ENCODE measurements around the gene CLDN19. TPM values are rescaled to one million over a fixed set of nuclear protein-coding genes. Genes with fewer than 3 reads are reported as not detected.

The CLDN19 gene
- 0.34 TPM for polyA plus RNA-seq (ENCODE audit: insufficient read length)

GRCh38 chr1:42739753-42740700 is at the start of gene CLDN19:
Gene CLDN19 (minus strand): TSS chr1:42740236. CDS start chr1:42740063, 173 bp downstream.
- no peak for DNase-seq (ENCODE audit: low read depth)

GRCh38 chr1:42788021-42788420 is 48.0 kb upstream of the CLDN19 start:
- no peak for DNase-seq (ENCODE audit: low read depth)

GRCh38 chr1:42786097-42786496 is 46.1 kb upstream of the CLDN19 start:
- DNase-seq (ENCODE audit: low read depth) = no peak

- no peak for DNase-seq (ENCODE audit: low read depth)
These were observed 45.1 kb upstream of the CLDN19 start, which contains the start of gene TMEM269 for GRCh38 chr1:42784946-42785693. Gene TMEM269 (plus strand): TSS chr1:42784991. CDS start chr1:42789894, 4,903 bp downstream.

- no peak for DNase-seq (ENCODE audit: low read depth)
These were observed 44.5 kb upstream of the CLDN19 start for GRCh38 chr1:42784547-42784945.

GRCh38 chr1:42783092-42783491 is 43.1 kb upstream of the CLDN19 start:
- no peak for DNase-seq (ENCODE audit: low read depth)

GRCh38 chr1:42780176-42780575 is 40.1 kb upstream of the CLDN19 start:
- DNase-seq (ENCODE audit: low read depth) = no peak

- DNase-seq (ENCODE audit: low read depth) = no peak
These were observed 39.7 kb upstream of the CLDN19 start for GRCh38 chr1:42779725-42780124.

- no peak for DNase-seq (ENCODE audit: low read depth)
These were observed 37.8 kb upstream of the CLDN19 start for GRCh38 chr1:42777852-42778251.

- DNase-seq (ENCODE audit: low read depth) = no peak
These were observed 36.5 kb upstream of the CLDN19 start for GRCh38 chr1:42776502-42776901.

GRCh38 chr1:42774928-42775526 is 35.0 kb upstream of the CLDN19 start:
- no peak for DNase-seq (ENCODE audit: low read depth)

- DNase-seq (ENCODE audit: low read depth) = no peak
These were observed 33.4 kb upstream of the CLDN19 start for GRCh38 chr1:42773420-42773819.

GRCh38 chr1:42769811-42770210 is 29.8 kb upstream of the CLDN19 start:
- no peak for DNase-seq (ENCODE audit: low read depth)

- DNase-seq (ENCODE audit: low read depth) = no peak
These were observed 28.1 kb upstream of the CLDN19 start for GRCh38 chr1:42768172-42768571.

- no peak for DNase-seq (ENCODE audit: low read depth)
These were observed 27.5 kb upstream of the CLDN19 start for GRCh38 chr1:42767510-42768000.

- DNase-seq (ENCODE audit: low read depth) = peak; percentile 99
These were observed 26.9 kb upstream of the CLDN19 start, which contains the start of the genes C1orf50 and P3H1 for GRCh38 chr1:42766741-42767509. Gene C1orf50 (plus strand): TSS chr1:42767249. CDS start chr1:42767312, 63 bp downstream. Gene P3H1 (minus strand): TSS chr1:42767028. CDS start chr1:42766971, 57 bp downstream.

- no peak for DNase-seq (ENCODE audit: low read depth)
These were observed 26.1 kb upstream of the CLDN19 start for GRCh38 chr1:42765832-42766740.

GRCh38 chr1:42765269-42765668 is 25.2 kb upstream of the CLDN19 start:
- DNase-seq (ENCODE audit: low read depth) = no peak

- DNase-seq (ENCODE audit: low read depth) = no peak
These were observed 22.2 kb upstream of the CLDN19 start for GRCh38 chr1:42762269-42762668.

- no peak for DNase-seq (ENCODE audit: low read depth)
These were observed 21.5 kb upstream of the CLDN19 start for GRCh38 chr1:42761567-42761966.

Measured in forelimb muscle (tissue), 1 donor.